ENCODE results near the gene ABHD17A. TPM values are rescaled to one million over a fixed set of nuclear protein-coding genes. Genes with fewer than 3 reads are reported as not detected.
A peak's percentile ranks its signal among the peaks of the same experiment; 100 is the strongest.

ABHD17A gene
- total RNA-seq, 1 experiment from 2014 or later, result 39.5 TPM

GRCh38 chr19:1851654-1852580, 33.4 kb downstream of the ABHD17A start:
- H3K4me1 Mint-ChIP-seq (ENCODE audit: insufficient read depth, unreplicated experiment), result peaks cover 15% of the 10 kb centered on the region
- no peak for DNase-seq (ENCODE audit: unreplicated experiment)
- H3K9me3 Mint-ChIP-seq (ENCODE audit: unreplicated experiment), result no peaks in the 10 kb centered on the region
- no TSS peak for BruUV-seq (replicated peaks)
- TF ChIP-seq, protein P1, sequence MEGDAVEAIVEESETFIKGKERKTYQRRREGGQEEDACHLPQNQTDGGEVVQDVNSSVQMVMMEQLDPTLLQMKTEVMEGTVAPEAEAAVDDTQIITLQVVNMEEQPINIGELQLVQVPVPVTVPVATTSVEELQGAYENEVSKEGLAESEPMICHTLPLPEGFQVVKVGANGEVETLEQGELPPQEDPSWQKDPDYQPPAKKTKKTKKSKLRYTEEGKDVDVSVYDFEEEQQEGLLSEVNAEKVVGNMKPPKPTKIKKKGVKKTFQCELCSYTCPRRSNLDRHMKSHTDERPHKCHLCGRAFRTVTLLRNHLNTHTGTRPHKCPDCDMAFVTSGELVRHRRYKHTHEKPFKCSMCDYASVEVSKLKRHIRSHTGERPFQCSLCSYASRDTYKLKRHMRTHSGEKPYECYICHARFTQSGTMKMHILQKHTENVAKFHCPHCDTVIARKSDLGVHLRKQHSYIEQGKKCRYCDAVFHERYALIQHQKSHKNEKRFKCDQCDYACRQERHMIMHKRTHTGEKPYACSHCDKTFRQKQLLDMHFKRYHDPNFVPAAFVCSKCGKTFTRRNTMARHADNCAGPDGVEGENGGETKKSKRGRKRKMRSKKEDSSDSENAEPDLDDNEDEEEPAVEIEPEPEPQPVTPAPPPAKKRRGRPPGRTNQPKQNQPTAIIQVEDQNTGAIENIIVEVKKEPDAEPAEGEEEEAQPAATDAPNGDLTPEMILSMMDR (IDR thresholded peaks at IDR 0.05; ENCODE audit: unreplicated experiment), result no peak
- ChIA-PET CTCF (interaction anchor here (0.7 to 1.8 kb wide), 3 partner anchors 13 to 23 kb away, joined by 3 to 4 read pairs (median 4); no protein-coding TSS in a partner anchor), POLR2A (no interaction called here)
- no peak overlapping the region for H3K27ac Mint-ChIP-seq (ENCODE audit: low read depth, unreplicated experiment)
- H3K27me3 Mint-ChIP-seq (ENCODE audit: insufficient read depth, unreplicated experiment), result no peaks in the 10 kb centered on the region
- no peak overlapping the region for H3K4me3 Mint-ChIP-seq (ENCODE audit: unreplicated experiment)
- intact Hi-C loops (cut with micrococcal nuclease), result no loop called here
- peaks cover 12% of the 10 kb centered on the region for H3K36me3 Mint-ChIP-seq (ENCODE audit: insufficient read depth, unreplicated experiment)

GRCh38 chr19:1850809-1851653, 34.3 kb downstream of the ABHD17A start:
- H3K4me1 Mint-ChIP-seq (ENCODE audit: insufficient read depth, unreplicated experiment), result peaks cover 20% of the 10 kb centered on the region
- no peak for DNase-seq (ENCODE audit: unreplicated experiment)
- no peak overlapping the region for H3K4me3 Mint-ChIP-seq (ENCODE audit: unreplicated experiment)
- TF ChIP-seq, protein P1 (IDR thresholded peaks at IDR 0.05; ENCODE audit: unreplicated experiment), result peak; percentile 17
- BruUV-seq (replicated peaks), result no TSS peak
- intact Hi-C loops (cut with micrococcal nuclease), result no loop called here
- H3K36me3 Mint-ChIP-seq (ENCODE audit: insufficient read depth, unreplicated experiment), result peaks cover 18% of the 10 kb centered on the region
- H3K9me3 Mint-ChIP-seq (ENCODE audit: unreplicated experiment), result no peaks in the 10 kb centered on the region
- CTCF ChIA-PET, result interaction anchor here (1.6 kb wide), 1 partner anchor 22 kb away, joined by 3 read pairs; no protein-coding TSS in a partner anchor
- no peaks in the 10 kb centered on the region for H3K27me3 Mint-ChIP-seq (ENCODE audit: insufficient read depth, unreplicated experiment)
- POLR2A ChIA-PET, result no interaction called here
- H3K27ac Mint-ChIP-seq (ENCODE audit: low read depth, unreplicated experiment), result no peak overlapping the region

GRCh38 chr19:1849886-1850398, 35.4 kb downstream of the ABHD17A start:
- peaks cover 25% of the 10 kb centered on the region for H3K4me1 Mint-ChIP-seq (ENCODE audit: insufficient read depth, unreplicated experiment)
- TF ChIP-seq, protein P1 (IDR thresholded peaks at IDR 0.05; ENCODE audit: unreplicated experiment), result no peak
- ChIA-PET CTCF (interaction anchor here (0.6 to 1.6 kb wide), 5 partner anchors 11 to 623 kb away, joined by 3 to 6 read pairs (median 3); no protein-coding TSS in a partner anchor), POLR2A (interaction anchor here (0.6 kb wide), 1 partner anchor 15 kb away, joined by 3 read pairs; no protein-coding TSS in a partner anchor)
- H3K27ac Mint-ChIP-seq (ENCODE audit: low read depth, unreplicated experiment), result no peak overlapping the region
- intact Hi-C loops (cut with micrococcal nuclease), result no loop called here
- H3K9me3 Mint-ChIP-seq (ENCODE audit: unreplicated experiment), result no peaks in the 10 kb centered on the region
- H3K4me3 Mint-ChIP-seq (ENCODE audit: unreplicated experiment), result no peak overlapping the region
- no peak for DNase-seq (ENCODE audit: unreplicated experiment)
- no TSS peak for BruUV-seq (replicated peaks)
- H3K27me3 Mint-ChIP-seq (ENCODE audit: insufficient read depth, unreplicated experiment), result no peaks in the 10 kb centered on the region
- peaks cover 18% of the 10 kb centered on the region for H3K36me3 Mint-ChIP-seq (ENCODE audit: insufficient read depth, unreplicated experiment)
